ENCODE results near the gene FNDC3B.

The FNDC3B gene

DNA sequence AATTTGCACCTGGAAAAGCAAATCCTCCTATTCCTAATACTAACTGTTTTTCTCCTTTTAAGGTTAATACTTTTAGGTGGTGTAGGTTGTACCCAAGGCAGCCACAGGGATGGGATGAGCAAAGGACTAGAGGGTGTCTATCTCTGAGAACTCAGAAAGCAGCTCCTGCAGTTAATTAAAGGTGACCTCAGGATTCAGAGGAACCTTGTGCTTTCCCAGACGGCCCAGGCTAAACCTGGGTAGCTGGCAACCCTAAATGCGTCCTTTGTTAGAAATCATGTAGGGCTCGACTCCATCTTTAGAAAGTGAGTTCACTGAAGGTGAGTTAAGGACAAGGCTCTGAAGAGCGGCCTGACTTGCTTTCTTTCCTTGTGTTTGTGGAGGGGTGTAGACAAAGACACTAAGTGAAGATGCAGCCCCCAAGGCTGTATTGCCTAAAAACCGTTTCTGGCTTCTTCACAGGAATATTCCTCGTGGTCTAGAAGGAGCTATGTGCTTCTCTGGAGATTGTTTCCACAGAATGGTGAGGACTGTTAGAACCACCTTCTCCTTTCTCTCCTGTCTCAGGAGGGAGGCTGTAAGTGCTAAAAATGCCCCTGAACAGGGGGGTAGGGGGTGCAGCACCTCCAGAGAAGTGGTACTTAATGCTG is 14.9 kb downstream of the FNDC3B start:
- no peak for DNase-seq (ENCODE audit: low read depth)

- DNase-seq (ENCODE audit: low read depth), result no peak
These were observed 17.0 kb downstream of the FNDC3B start for GRCh38 chr3:172056416-172056815.

DNA sequence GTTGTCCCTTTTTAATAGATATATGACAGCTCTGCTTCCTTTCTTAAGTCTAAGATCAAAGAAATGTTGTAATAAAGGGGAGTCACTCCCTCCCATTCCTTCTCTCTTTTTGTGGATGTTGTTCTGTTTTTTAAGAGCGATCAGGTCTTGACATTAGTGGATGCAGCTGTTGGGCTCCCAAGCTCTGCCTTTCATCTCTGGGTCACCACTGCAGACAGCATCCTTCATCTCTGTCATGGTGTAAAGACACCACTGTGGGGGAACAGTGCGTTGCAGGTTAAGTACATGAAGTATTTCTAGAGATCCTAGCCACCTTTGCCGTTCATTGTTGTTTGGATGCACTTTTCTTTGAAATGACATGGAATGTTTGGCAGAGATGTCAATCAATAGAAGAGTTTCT is 17.7 kb downstream of the FNDC3B start:
- no peak for DNase-seq (ENCODE audit: low read depth)

DNA sequence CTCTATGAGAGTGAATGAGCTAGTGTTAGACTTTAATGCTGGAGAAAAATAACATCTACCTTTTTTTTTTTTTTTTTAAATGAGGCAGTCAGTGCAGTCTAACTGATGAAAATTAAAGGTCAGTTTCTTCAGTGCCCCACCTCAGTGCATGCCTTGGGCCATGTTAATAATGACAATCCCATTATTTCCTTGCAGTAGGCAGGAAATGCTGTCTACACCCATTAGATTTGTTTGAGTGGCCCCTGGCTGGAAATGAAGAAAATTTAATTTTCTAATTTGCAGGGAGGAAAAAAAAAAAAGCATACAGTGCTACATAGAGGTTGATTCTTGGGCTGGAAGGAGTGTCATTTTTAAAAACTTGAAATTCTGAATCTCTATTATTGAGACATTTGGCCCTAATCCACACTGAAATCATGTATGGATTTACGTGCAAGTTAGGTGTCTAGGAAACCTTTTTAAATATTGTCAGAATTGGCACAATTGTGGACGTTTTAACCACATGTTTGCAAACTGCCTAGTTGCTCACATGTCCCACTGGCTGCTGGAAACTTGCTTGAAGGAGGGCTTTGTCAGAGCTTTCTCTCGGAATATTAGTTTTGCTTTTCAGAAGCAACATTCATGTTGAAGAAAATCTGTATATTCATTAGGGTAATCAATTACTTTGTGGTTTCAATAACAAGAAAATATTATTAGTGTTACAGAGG is 18.4 kb downstream of the FNDC3B start:
- DNase-seq (ENCODE audit: low read depth), result no peak

DNA sequence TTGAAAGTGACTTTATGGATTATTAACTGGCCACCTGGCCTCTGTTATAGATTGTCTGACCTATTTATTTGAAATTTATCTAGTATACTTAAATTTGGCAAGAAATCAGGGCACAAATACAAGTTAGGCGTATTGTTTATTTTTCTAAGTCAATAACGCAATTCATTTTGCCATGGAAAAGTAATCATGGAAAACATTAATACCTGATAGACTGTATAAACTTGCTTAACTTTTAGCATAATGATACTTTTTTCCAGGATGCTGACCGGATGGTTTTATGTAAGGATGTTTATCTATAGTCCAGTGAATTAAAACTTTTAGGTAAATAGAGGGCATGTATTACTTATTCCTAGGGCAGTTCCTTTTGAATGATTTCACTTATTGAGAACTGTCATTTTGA is 20.2 kb downstream of the FNDC3B start:
- no peak for DNase-seq (ENCODE audit: low read depth)

GRCh38 chr3:172060234-172060633 is 20.9 kb downstream of the FNDC3B start:
- DNase-seq (ENCODE audit: low read depth), result no peak

DNA sequence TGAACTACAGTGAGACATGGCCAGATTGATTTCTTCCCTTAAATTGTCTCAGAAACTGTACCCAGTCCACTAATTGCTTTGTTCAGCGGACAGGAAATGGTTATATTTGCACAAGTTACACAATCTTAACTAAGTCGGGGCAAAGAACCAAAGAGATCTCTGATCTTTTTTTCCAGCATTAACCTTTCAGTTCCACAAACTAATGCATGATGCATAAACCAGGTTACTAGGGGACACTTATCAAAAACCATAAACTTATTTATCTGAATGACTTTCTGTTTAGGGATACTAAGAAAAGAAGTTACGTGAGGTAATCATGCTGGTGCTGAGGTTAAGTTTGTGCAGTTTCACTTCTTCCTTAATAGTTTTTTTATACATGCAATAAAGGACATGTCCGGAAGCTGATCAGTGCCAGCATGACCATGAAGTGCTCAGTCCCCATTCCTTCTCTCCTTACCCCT is 22.4 kb downstream of the FNDC3B start:
- no peak for DNase-seq (ENCODE audit: low read depth)

- DNase-seq (ENCODE audit: low read depth), result no peak
These were observed 23.4 kb downstream of the FNDC3B start for GRCh38 chr3:172062761-172063160.

DNA sequence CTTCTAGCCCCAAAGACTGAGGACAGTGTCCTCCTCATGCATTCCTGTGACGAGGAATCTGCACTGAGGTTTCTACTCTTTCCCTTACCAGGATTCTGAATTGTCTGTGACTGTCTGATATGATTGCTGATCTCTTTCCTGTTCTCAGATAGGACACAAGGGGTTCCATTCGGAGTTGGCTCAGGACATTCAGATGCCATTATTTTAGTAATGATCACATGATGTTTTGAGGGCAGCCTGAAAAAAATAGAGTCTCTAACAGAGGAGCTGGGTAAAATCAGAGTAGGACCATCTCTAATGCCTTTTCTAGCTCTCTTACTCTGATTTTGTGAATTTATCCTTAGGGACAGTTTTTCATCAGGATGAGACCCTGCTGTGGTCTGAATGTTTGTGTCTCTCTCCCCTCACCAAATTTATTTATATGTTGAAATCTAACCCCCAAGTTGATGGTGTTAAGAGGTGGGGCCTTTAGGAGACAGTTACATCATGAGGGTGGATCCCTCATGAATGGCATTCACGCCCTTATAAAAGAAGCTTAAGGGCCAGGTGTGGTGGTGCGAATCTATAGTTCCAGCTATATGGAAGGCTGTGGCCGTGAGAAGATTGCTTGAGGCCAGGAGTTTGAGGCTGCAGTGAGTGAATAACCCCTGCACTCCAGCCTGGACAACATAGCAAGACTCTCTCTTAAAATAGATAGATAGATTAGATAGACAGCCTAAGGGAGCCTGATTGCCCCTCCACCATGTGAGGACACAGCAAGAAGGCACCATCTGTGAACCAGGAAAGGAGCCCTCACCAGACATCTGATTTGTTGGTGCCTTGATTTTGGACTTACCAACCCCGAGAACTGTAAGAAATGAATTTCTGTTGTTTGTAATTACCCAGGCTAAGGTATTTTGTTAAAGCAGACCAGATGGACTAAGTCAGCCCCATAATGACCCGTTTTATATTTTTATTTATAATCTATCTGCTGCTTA is 24.4 kb downstream of the FNDC3B start:
- no peak for DNase-seq (ENCODE audit: low read depth)

DNA sequence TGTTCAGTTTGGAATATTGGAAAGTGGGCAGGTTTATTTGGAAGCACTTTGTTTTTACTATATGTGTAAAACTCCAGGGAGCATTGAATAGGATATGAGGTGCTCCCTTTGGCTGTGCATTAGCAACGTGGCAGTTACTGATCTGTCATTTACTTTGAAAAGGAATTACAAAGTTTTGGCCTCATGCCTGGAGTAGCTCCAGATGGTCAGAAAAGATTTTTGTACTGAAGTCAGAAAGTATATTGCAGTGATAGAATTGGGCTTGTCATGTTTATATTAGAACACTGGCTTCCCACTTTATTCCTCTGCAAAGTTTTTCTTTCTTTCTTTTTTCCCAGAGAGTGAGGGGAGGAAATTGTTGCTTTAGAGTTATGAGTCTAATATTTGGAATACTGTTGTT is 26.1 kb downstream of the FNDC3B start:
- DNase-seq (ENCODE audit: low read depth), result no peak

- DNase-seq (ENCODE audit: low read depth), result no peak
These were observed 26.8 kb downstream of the FNDC3B start for GRCh38 chr3:172065967-172066762.

DNA sequence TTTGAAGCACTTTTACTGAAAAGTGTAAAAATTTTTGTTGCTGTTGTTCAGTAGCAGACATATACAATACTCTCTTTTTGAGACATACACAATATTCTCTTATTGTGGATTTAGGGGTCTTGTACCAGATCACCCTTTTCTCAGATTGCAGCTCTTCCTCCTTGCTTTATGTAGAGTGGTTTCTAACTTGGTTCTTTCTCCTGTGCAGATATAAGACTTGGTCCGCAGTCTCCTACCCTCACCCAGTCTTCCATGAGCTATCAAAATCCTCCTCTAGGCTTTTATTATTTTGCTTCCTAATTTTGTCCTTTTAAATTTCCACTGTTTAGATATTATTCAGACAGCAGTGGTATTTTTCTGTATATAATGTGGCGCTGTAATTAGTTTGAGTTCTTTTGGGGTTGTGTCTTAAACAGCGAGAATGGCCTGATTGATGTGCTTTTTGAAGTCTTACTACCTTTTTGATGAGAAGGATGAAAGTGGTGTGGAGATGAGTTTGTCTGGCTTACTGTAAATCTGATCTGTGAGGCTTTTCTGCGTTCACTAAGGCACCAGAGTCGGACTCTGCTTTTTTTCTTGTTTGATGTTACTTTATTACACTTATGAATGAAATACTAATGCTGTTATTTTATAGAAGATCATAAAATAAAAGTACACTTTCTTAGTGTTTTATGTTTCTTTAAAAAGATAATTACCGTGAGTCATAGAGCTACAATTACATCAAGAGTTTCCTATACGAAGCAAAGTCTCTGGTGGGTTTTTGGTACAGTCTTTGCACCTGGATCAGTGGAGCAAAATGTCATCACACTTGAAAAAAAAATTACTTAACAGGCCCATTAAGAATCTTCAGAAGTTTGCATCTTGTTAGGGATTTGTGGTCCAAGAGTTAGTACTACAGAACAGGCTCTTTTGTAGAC is 27.8 kb downstream of the FNDC3B start:
- no peak for DNase-seq (ENCODE audit: low read depth)

- DNase-seq (ENCODE audit: low read depth), result no peak
These were observed 28.6 kb downstream of the FNDC3B start for GRCh38 chr3:172067837-172068440.

DNA sequence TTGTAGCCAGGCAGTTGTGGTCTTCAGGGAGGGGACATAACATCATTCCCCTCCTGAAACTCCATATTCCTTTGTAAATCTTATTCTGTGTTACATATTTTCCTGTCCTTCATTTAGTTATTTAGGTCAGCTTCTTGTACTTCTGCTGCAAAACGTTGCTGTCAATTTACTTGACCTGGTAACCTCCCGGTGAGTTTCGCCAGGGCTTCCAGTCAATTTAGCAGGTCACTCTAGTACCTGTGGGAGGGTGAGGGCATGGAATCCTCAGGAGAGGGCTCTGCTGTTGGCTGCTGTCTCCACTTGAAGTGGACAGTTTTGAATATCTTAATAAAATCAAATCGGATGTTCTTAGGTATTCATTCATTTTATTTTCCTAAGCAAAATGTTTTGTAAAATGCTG is 29.6 kb downstream of the FNDC3B start:
- no peak for DNase-seq (ENCODE audit: low read depth)

- no peak for DNase-seq (ENCODE audit: low read depth)
These were observed 30.1 kb downstream of the FNDC3B start for GRCh38 chr3:172069478-172069877.

DNA sequence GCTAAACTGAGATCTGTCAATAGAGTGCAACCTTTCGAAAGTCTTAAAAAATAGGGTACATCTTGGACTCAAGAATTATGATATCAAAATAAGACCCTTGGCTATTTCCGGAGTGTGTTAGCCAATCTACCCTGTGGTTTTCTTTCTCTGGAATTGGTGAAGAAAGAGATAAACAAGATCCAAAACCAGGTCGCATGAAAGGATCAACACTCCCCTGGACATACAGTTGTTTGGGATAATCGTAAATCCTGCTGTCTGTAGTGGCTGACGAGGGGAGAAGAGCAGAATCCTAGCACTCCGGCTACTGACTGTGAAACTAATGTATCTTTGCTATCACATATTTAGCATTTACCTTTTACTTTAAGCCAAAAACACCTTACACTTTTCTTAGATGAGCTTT is 30.9 kb downstream of the FNDC3B start:
- no peak for DNase-seq (ENCODE audit: low read depth)

- DNase-seq (ENCODE audit: low read depth), result no peak
These were observed 31.4 kb downstream of the FNDC3B start for GRCh38 chr3:172070802-172071201.

DNA sequence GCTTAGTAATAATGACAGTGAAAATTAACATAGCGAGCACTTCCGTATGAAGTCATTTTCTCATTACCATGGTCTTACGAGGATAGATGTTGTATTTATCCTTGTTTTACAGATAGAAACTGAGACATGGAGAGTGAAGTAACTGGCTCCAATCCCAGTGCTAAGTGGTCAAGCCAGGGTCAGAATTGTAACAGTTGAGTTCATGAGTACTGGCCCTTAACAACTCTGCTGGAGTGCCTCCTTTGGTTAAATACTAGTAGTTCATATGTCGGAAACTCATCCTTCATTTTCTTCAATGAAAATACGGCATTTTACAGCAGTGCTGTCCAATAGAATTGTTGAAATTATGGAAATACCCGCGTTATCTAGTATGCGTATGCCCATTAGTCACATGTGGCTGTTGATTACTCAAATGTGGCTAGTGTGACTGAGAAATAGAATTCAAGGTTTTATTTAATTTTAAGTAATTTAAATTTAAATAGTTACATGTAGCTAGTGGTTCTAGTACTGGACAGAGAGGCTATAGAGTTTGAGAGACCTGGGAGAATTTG is 32.5 kb downstream of the FNDC3B start:
- no peak for DNase-seq (ENCODE audit: low read depth)

GRCh38 chr3:172072543-172072942 is 33.2 kb downstream of the FNDC3B start:
- DNase-seq (ENCODE audit: low read depth), result no peak

Data from non-pigmented ciliary epithelial cell (primary cell).